NT2/D1 (cell line): Measurements from ENCODE around the gene ERCC1.

ENCODE experiments used
- DNase-seq: peaks from one replicate; pipeline ENCODE4 v3.0.0-alpha.2; 2011; ENCODE audit warnings: low read depth, low spot score
- H3K27me3 ChIP-seq: 2 replicates; pipeline ENCODE4 v1.6.0; 2011; ENCODE audit warnings: mild to moderate bottlenecking; ENCODE audit not compliant: insufficient read length, insufficient read depth
- H3K36me3 ChIP-seq: 2 replicates; pipeline ENCODE4 v1.6.1; 2011; ENCODE audit warnings: mild to moderate bottlenecking, low read length, mixed read lengths; ENCODE audit not compliant: insufficient read depth, insufficient read length
- H3K4me1 ChIP-seq: 2 replicates; pipeline ENCODE4 v1.5.1; 2011; ENCODE audit not compliant: insufficient read depth, insufficient read length
- H3K4me3 ChIP-seq: 2 replicates; pipeline ENCODE4 v1.5.1; 2011; ENCODE audit warnings: low read depth; ENCODE audit not compliant: insufficient read length
- H3K9ac ChIP-seq: 2 replicates; pipeline ENCODE4 v1.6.0; 2011; ENCODE audit warnings: low read depth; ENCODE audit not compliant: insufficient read length
- H3K9me3 ChIP-seq: 2 replicates; pipeline ENCODE4 v1.5.1; 2011; ENCODE audit warnings: mild to moderate bottlenecking, low read length; ENCODE audit not compliant: insufficient read depth
- SUZ12 ChIP-seq: IDR thresholded peaks from 2 replicates; pipeline ENCODE4 v1.6.1; 2011; ENCODE audit not compliant: insufficient read length, insufficient read depth; ENCODE audit errors: extremely low read depth
- YY1 ChIP-seq: IDR thresholded peaks from 2 replicates; pipeline ENCODE4 v1.6.1; 2011; ENCODE audit not compliant: insufficient read length, insufficient read depth
- ZNF274 ChIP-seq: IDR thresholded peaks from 2 replicates; pipeline ENCODE4 v1.6.1; 2011; ENCODE audit warnings: mild to moderate bottlenecking, low read depth, low read length

Gene ERCC1

GRCh38 chr19:45385392-45386221 lies 38.1 kb downstream of the ERCC1 start:
- no peak for DNase-seq
- Histone ChIP-seq H3K4me1 (no peaks in the 10 kb centered on the region), H3K4me3 (no peak overlapping the region), H3K9me3 (no peaks in the 10 kb centered on the region), H3K27me3 (peaks cover 17% of the 10 kb centered on the region), H3K9ac (peak overlapping the region; percentile 8), H3K36me3 (peaks cover 11% of the 10 kb centered on the region)
- TF ChIP-seq ZNF274 (no peak), YY1 (no peak), SUZ12 (no peak)

- no peaks in the 10 kb centered on the region for H3K4me1 ChIP-seq
- H3K9me3 ChIP-seq: no peaks in the 10 kb centered on the region
- no peak overlapping the region for H3K4me3 ChIP-seq
- peaks cover 17% of the 10 kb centered on the region for H3K27me3 ChIP-seq
- H3K36me3 ChIP-seq: peaks cover 8% of the 10 kb centered on the region
- H3K9ac ChIP-seq: no peak overlapping the region
- no peak for DNase-seq
- no peak for TF ChIP-seq SUZ12
- TF ChIP-seq ZNF274: no peak
- no peak for TF ChIP-seq YY1
These were observed 41.3 kb downstream of the ERCC1 start for GRCh38 chr19:45382426-45382825.

GRCh38 chr19:45380107-45380506 lies 43.6 kb downstream of the ERCC1 start:
- Histone ChIP-seq H3K27me3 (peaks cover 5% of the 10 kb centered on the region), H3K4me1 (no peaks in the 10 kb centered on the region), H3K9ac (no peak overlapping the region), H3K9me3 (no peaks in the 10 kb centered on the region), H3K4me3 (no peak overlapping the region), H3K36me3 (peaks cover 7% of the 10 kb centered on the region)
- no peak for TF ChIP-seq YY1
- TF ChIP-seq SUZ12: no peak
- no peak for DNase-seq

GRCh38 chr19:45376045-45376724 lies 47.5 kb downstream of the ERCC1 start:
- H3K9ac ChIP-seq: no peak overlapping the region
- no peak for TF ChIP-seq ZNF274
- TF ChIP-seq YY1: no peak
- no peak for TF ChIP-seq SUZ12
- DNase-seq: peak; percentile 76

GRCh38 chr19:45370410-45371204 lies 53.1 kb downstream of the ERCC1 start, which contains the start of gene ERCC2:
Gene ERCC2, minus strand, starts transcription at chr19:45370573. Its CDS starts 33 bp downstream, at chr19:45370540.
- Histone ChIP-seq H3K9ac (peak within 1 kb of the TSS; percentile 93), H3K4me1 (no peaks in the 10 kb centered on the region), H3K36me3 (peaks cover 21% of the 10 kb centered on the region), H3K9me3 (no peaks in the 10 kb centered on the region), H3K4me3 (peak within 1 kb of the TSS; percentile 76), H3K27me3 (no peaks in the 10 kb centered on the region)
- TF ChIP-seq SUZ12 (no peak), ZNF274 (no peak), YY1 (no peak)
- peak; percentile 95 for DNase-seq

More at GRCh38 chr19:45376045-45376724, 47.5 kb downstream of the ERCC1 start:
- H3K9me3 ChIP-seq: no peaks in the 10 kb centered on the region
- no peak overlapping the region for H3K4me3 ChIP-seq
- no peaks in the 10 kb centered on the region for H3K36me3 ChIP-seq
- H3K4me1 ChIP-seq: no peaks in the 10 kb centered on the region
- no peaks in the 10 kb centered on the region for H3K27me3 ChIP-seq

- no peaks in the 10 kb centered on the region for H3K27me3 ChIP-seq
- no peak overlapping the region for H3K9ac ChIP-seq
- no peaks in the 10 kb centered on the region for H3K4me1 ChIP-seq
- DNase-seq: no peak
- no peak overlapping the region for H3K4me3 ChIP-seq
- H3K36me3 ChIP-seq: peaks cover 34% of the 10 kb centered on the region
- TF ChIP-seq ZNF274: no peak
- no peak for TF ChIP-seq SUZ12
- no peak for TF ChIP-seq YY1
- no peaks in the 10 kb centered on the region for H3K9me3 ChIP-seq
These were observed 54.9 kb downstream of the ERCC1 start for GRCh38 chr19:45368737-45369340.
